HG02884 (cell line): ENCODE measurements around the gene SEC11A.
A peak's percentile ranks its signal among the peaks of the same experiment; 100 is the strongest.
"Not testable (repeated sequence)": the region's sequence is repeated elsewhere in the genome, so short reads cannot be mapped to it uniquely, and the experiment has no call there.

Experiments
- ATAC-seq: cut with Tn5 transposase; IDR thresholded peaks from one replicate; pipeline ENCODE4 v1.9.1; 2021; ENCODE audit warnings: mild to moderate bottlenecking, moderate library complexity; ENCODE audit not compliant: unreplicated experiment

Gene SEC11A

DNA sequence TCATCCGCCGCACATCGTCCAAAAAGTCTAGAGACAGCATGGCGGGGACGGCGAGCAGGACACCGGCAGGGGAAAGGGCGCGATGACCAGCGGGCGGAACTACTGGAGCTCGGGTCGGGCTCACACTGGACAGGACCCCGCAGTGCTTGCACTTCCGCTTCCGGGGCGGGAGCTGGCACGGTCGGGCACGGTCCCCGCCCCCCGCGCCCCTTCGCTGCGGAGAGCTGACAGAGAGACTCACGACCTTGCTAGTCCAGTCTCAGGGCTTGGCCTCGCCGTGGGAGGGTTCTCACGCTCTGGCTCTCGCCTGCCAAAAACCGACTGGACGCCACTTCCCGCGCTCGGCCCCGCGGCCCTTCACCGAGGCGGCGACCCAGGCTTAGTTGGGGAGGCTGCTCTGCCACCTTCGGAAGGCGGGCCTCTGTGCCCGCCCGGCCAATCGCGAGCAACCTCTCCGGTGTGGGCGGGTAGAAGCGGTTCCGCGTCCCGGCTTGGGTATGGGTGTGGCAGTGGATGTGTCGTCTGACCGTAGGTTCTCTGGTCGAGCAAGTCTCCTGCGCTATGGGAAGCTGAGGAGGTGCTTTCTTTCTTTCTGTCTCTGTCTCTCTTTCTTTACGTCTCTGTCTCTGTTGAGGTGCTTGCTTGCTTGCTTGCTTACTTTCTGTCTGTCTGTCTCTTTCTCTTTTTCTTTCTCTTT, at the start of gene SEC11A:
Gene SEC11A, minus strand, starts transcription at position 104 of the 697 bp plus-strand sequence. Its CDS starts 64 bp downstream, at position 40.
- peak; percentile 95 for ATAC-seq

- ATAC-seq: no peak
Observed at GRCh38 chr15:84765675-84766074, 49.7 kb upstream of the SEC11A start.

DNA sequence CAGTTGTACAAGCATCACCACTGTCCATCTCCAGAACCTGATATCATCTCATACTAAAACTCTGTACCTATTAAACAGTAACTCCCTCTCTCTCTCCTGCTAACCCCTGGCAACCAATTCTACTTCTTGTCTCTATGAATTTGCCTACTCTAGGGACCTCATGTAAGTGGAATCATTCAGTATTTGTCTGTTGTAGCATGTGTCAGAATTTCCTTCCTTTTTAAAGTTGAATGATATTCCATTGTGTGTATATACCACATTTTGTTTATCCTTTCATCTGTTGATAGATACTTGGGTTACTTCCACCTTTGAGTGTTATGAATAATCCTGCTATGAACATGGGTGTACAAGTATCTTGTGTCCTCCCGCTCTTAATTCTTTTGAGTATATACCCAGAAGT, 49.0 kb upstream of the SEC11A start:
- no peak for ATAC-seq

DNA sequence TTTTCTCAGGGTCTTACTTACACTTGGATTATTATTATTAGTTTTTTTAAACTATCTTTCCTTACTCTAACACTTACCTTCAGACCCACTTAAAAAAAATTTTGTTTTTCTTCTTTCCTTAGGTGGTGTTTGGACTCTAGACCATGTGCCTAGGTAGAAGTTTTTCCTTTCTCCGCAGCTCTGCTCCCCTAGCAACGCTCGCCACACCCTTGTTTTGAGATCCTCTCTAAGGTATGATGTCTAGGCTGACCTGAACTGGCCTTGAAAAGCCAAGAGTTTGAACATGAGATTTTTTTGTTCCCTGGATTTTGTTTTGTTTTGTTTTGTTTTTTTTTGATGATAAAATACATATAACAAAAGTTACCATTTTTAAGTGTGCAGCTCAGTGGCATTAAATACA, 48.6 kb upstream of the SEC11A start:
- no peak for ATAC-seq

- no peak for ATAC-seq
Observed at GRCh38 chr15:84762840-84763572, 47.1 kb upstream of the SEC11A start.

DNA sequence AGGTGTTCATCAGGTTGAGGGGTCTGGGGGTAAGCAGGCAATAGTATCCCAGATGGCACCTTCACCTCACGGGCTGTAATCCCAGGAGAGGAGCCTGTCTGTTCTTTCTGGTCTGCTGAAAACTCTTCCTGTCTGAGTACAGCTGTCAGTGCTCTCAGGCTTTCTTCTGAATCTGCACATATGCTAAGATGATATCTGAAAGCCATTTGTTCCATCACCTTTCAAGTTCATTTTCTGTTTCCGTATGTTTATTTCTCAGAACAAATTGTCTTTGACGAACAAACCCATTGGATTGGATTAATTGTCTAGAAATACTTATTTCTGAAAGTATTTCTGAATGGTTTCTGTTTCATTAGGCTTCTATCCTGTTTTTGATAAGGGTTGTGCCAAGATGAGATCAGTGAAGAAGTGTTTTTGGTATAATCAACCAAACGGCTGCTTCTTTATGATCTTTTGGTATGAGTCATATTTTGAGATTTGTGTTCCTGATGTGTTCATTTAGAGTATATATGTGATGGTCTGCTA, 45.7 kb upstream of the SEC11A start:
- ATAC-seq: no peak

GRCh38 chr15:84760219-84760618, 44.3 kb upstream of the SEC11A start:
- no peak for ATAC-seq

GRCh38 chr15:84759018-84759417, 43.1 kb upstream of the SEC11A start:
- ATAC-seq: no peak

DNA sequence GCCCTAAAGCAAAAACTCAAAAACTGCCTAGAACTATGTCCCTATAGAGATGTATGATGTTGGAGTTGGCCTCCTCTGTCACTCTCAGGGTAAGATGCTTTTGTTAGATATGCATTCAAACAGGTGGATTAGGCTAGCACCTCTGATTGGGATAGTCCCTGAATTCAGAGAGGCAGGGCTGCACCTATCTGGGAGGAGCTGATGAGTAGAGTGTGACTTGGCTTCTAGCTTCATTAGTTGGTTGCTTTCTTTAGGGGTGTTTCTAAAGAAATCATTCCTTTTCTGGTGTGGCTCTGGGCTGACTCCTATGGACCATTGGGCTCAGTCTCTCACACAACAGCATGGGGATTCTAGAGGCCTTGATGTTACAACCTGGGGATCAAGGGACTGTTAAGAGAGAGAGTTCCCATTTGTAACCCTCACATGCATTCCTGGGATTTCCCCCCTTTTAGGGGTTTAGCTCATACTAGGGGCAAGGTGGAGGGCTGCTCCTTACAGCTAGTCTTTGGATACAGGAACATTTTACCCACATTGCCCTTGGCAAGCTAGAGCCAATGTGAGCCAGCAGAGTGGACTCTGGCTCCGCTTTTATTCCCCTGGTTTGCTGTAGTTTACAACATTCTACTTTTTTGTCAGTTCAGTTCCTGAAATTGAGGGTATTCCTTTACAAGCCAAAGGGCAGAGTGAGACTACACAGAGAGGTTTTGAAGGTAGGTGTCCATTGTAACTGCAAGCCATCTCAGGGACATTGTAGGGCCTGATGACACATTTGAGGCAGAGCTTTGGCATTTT, 40.0 kb upstream of the SEC11A start:
- ATAC-seq: no peak

- ATAC-seq: not testable (repeated sequence)
Observed at GRCh38 chr15:84754889-84755288, 39.0 kb upstream of the SEC11A start.

DNA sequence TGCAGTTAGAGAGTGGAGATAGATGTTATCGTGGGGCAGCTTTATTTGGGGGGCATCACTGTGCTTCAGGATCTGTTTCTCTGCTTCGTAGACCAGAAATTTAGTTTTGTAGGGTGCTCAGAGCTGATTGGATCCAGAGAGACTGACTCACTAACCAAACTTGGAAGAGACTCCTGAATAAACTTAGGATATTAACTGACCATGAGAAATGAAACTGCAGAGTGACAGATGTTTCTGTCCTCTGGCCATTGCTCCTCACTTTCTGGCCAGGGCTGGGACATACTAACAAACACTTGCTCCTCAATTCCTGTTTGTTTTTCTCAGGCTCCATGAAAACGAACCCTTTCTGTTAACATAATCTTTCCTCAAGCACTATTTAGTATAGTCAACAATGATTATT, 36.8 kb upstream of the SEC11A start:
- no peak for ATAC-seq

DNA sequence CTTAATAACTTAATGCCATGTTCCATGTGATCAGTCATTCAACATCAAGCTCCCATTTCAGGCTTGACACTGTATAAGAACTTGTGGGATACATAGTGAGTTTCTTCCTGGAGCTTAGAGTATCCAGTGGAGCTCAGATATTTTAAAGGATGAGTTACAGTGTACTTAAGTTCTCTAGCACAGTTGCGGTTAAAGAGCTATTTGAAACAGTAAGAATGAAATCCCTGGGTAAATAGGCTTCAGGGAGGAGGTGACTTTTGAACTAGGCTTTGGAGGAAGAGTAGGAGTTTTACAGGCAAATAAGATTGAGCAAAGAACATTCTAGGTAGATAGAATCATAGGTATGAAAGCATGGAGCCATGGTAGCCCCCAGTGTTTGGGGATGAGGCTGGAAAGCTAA, 36.3 kb upstream of the SEC11A start:
- no peak for ATAC-seq

GRCh38 chr15:84751721-84752120, 35.8 kb upstream of the SEC11A start:
- not testable (repeated sequence) for ATAC-seq

GRCh38 chr15:84750583-84751092, 34.7 kb upstream of the SEC11A start:
- peak; percentile 30 for ATAC-seq

DNA sequence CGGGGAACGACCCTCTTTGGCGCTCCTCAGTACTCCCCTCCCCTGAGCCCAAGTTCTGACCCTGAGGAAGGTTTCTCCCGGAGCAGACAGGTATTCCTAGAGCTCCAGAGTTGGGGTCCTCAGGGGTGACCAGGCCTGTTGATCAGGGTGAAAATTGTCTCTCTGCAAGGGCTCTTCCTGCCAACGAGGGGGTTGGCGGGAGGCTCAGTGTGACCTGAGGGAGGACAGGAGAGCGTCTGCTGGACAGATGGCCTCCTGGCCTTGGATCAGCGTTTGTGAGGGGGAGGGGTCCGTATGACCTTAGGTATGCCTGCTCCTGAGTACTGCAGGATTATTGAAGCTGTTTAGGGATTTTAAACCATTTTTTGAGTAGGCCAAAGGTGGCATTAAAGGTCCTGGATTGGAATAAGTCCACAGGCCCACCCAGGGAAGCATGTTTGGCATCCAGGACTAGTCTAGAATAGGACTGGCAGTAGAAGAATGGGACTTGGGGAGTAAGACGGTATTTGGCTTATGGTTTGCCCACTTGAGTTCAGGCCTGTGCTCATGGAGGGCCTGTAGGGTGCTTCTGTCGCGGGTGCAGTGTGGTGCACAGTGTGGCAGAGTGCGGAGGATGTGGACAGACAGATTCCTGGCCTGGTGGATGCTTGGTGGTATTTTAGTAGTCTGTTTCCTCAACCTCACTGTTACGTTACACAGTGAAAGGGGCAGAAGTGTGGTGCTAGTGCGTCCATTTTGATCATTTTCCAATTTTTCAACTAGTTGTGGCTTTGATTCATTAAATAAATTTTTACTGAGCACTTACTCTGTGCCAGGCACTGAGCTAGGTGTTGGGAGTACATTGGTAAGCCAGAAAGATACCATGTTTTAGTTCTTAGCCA, 33.4 kb upstream of the SEC11A start:
- ATAC-seq: no peak

GRCh38 chr15:84748274-84749110, 32.6 kb upstream of the SEC11A start, which contains the start of gene ZNF592:
Gene ZNF592, plus strand, starts transcription at chr15:84748592. Its CDS starts 34,084 bp downstream, at chr15:84782676.
- ATAC-seq: peak; percentile 49

- peak; percentile 35 for ATAC-seq
Observed at GRCh38 chr15:84747416-84748273, 31.7 kb upstream of the SEC11A start.

GRCh38 chr15:84741121-84741520, 25.2 kb upstream of the SEC11A start:
- no peak for ATAC-seq
